WTC11 (cell line): Measurements from ENCODE around the gene SLC24A4. TPM values are rescaled to one million over a fixed set of nuclear protein-coding genes. Genes with fewer than 3 reads are reported as not detected.

ENCODE experiments used
- ATAC-seq: fragments of 200-7000 bp; cut with Tn5 transposase; 2 replicates; pipeline ENCODE4 v1.10.0; 2021; ENCODE audit warnings: mild to moderate bottlenecking, moderate library complexity
- CTCF ChIA-PET: fragments of 300-600 bp; sonication (Branson Sonifier 250); formaldehyde crosslinking; loops from one replicate; lab custom pipeline; 2021; ENCODE audit warnings: antibody characterized with exemption; lab: Charles Lee
- POLR2A ChIA-PET: fragments of 350-600 bp; sonication (Branson Sonifier 250); formaldehyde crosslinking; loops from one replicate; lab custom pipeline; 2021; ENCODE audit warnings: antibody characterized with exemption; lab: Charles Lee
- DNase-seq: peaks from one replicate; pipeline ENCODE4 v3.0.0; 2021; ENCODE audit warnings: low spot score
- H3K27ac Mint-ChIP-seq: 2 replicates; pipeline ENCODE4 v1.8.0; 2021; ENCODE audit warnings: mixed read lengths
- H3K27me3 Mint-ChIP-seq: 2 replicates; pipeline ENCODE4 v1.8.0; 2021; ENCODE audit warnings: low read depth, mild to moderate bottlenecking, moderate library complexity, mixed read lengths
- H3K36me3 Mint-ChIP-seq: 2 replicates; pipeline ENCODE4 v1.8.0; 2021; ENCODE audit warnings: mixed read lengths
- H3K4me1 Mint-ChIP-seq: 2 replicates; pipeline ENCODE4 v1.8.0; 2022; ENCODE audit warnings: mixed read lengths
- H3K4me3 Mint-ChIP-seq: 2 replicates; pipeline ENCODE4 v1.8.0; 2021; ENCODE audit warnings: mild to moderate bottlenecking, moderate library complexity, mixed read lengths
- H3K9me3 Mint-ChIP-seq: 2 replicates; pipeline ENCODE4 v1.8.0; 2021; ENCODE audit warnings: mixed read lengths
- CBFB ChIP-seq: sonication (generic); formaldehyde crosslinking; IDR thresholded peaks from 2 replicates; pipeline ENCODE4 v1.8.1; 2022; ENCODE audit warnings: mild to moderate bottlenecking, low read depth, missing genetic modification reagents
- CREM ChIP-seq: sonication (generic); formaldehyde crosslinking; IDR thresholded peaks from 2 replicates; pipeline ENCODE4 v1.8.1; 2022; ENCODE audit warnings: mild to moderate bottlenecking, missing genetic modification reagents, moderate library complexity
- IRF2 ChIP-seq: sonication (generic); formaldehyde crosslinking; IDR thresholded peaks from 2 replicates; pipeline ENCODE4 v1.8.0; 2022; ENCODE audit warnings: low read depth, missing genetic modification reagents, borderline replicate concordance
- JAZF1 ChIP-seq: fragments of 250-450 bp; sonication (Bioruptor Pico); IDR thresholded peaks from 2 replicates; pipeline ENCODE4 v1.9.0; 2021; ENCODE audit warnings: moderate library complexity, mild to moderate bottlenecking, inconsistent platforms
- MYBL2 ChIP-seq: sonication (generic); formaldehyde crosslinking; IDR thresholded peaks from 2 replicates; pipeline ENCODE4 v1.8.1; 2023; ENCODE audit warnings: mild to moderate bottlenecking, moderate library complexity, missing genetic modification reagents
- NR2C2 ChIP-seq: sonication (generic); formaldehyde crosslinking; IDR thresholded peaks from 2 replicates; pipeline ENCODE4 v1.8.0; 2022; ENCODE audit warnings: mild to moderate bottlenecking, missing genetic modification reagents
- OVOL2 ChIP-seq: fragments of 250-450 bp; sonication (Bioruptor Pico); IDR thresholded peaks from 2 replicates; pipeline ENCODE4 v1.9.0; 2021; ENCODE audit warnings: mild to moderate bottlenecking, borderline replicate concordance
- RELA ChIP-seq: sonication (generic); formaldehyde crosslinking; IDR thresholded peaks from 2 replicates; pipeline ENCODE4 v1.8.1; 2022; ENCODE audit warnings: missing genetic modification reagents, mild to moderate bottlenecking, borderline replicate concordance
- SOX15 ChIP-seq: fragments of 250-450 bp; sonication (Bioruptor Pico); IDR thresholded peaks from 2 replicates; pipeline ENCODE4 v1.9.0; 2021; ENCODE audit warnings: mild to moderate bottlenecking
- ZBTB21 ChIP-seq: sonication (generic); formaldehyde crosslinking; IDR thresholded peaks from 2 replicates; pipeline ENCODE4 v1.8.1; 2023; ENCODE audit warnings: mild to moderate bottlenecking, missing genetic modification reagents, borderline replicate concordance
- ZNF219 ChIP-seq: sonication (generic); formaldehyde crosslinking; IDR thresholded peaks from 2 replicates; pipeline ENCODE4 v1.8.0; 2023; ENCODE audit warnings: missing genetic modification reagents, mild to moderate bottlenecking, borderline replicate concordance
- ZNF317 ChIP-seq: sonication (generic); formaldehyde crosslinking; IDR thresholded peaks from 2 replicates; pipeline ENCODE4 v1.8.1; 2023; ENCODE audit warnings: low read depth, mild to moderate bottlenecking, moderate library complexity, missing genetic modification reagents, borderline replicate concordance
- ZNF423 ChIP-seq: fragments of 250-450 bp; sonication (Bioruptor Pico); IDR thresholded peaks from 2 replicates; pipeline ENCODE4 v2.1.2; 2022; ENCODE audit warnings: mild to moderate bottlenecking, moderate library complexity
- ZNF671 ChIP-seq: fragments of 250-450 bp; sonication (Bioruptor Pico); IDR thresholded peaks from 2 replicates; pipeline ENCODE4 v1.8.0; 2021; ENCODE audit warnings: mild to moderate bottlenecking
- total RNA-seq: library from RNA; stranded (reverse); gene quantifications from 3 replicates; pipeline ENCODE4 v1.2.3, GENCODE V29; 2021
- TF ChIP-seq, protein P1 (sequence below): fragments of 250-450 bp; sonication (Bioruptor Pico); IDR thresholded peaks from 2 replicates; pipeline ENCODE4 v1.9.0; 2021; ENCODE audit warnings: mild to moderate bottlenecking, borderline replicate concordance
- TF ChIP-seq, protein P2 (sequence below): fragments of 250-450 bp; sonication (Bioruptor Pico); IDR thresholded peaks from 2 replicates; pipeline ENCODE4 v2.1.2; 2022; ENCODE audit warnings: mild to moderate bottlenecking, moderate library complexity
- TF ChIP-seq, protein P3 (sequence below): sonication (generic); formaldehyde crosslinking; IDR thresholded peaks from 2 replicates; pipeline ENCODE4 v1.8.0; 2023; ENCODE audit warnings: missing genetic modification reagents, mild to moderate bottlenecking, borderline replicate concordance
- TF ChIP-seq, protein P4 (sequence below): sonication (generic); formaldehyde crosslinking; IDR thresholded peaks from 2 replicates; pipeline ENCODE4 v1.8.0; 2022; ENCODE audit warnings: mild to moderate bottlenecking, missing genetic modification reagents
- TF ChIP-seq, protein P5 (sequence below): sonication (generic); formaldehyde crosslinking; IDR thresholded peaks from 2 replicates; pipeline ENCODE4 v1.8.1; 2023; ENCODE audit warnings: mild to moderate bottlenecking, missing genetic modification reagents
- TF ChIP-seq, protein P6 (sequence below): sonication (generic); formaldehyde crosslinking; IDR thresholded peaks from 2 replicates; pipeline ENCODE4 v1.8.1; 2023; ENCODE audit warnings: mild to moderate bottlenecking, missing genetic modification reagents

The SLC24A4 gene
- total RNA-seq, 1 experiment from 2014 or later = 0.90 TPM

DNA sequence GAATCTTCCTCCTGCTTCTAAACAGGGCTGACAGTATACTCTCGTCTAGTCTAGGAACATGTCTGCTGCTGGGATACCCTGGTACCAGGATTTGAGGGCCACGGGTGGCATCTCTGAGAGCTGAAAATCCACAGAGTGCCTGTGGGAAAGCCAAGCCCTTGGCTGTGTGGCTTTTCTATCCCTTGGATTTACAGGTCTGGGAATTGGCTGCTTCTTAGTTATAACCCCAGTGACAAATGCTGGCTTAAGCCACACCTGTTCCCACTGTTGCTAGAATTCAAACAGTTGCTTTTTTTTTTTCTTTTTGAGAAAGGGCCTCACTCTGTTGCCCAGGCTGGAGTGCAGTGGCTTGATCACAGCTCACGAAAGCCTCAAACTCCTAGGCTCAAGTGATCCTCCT lies 176.3 kb downstream of the SLC24A4 start:
- ATAC-seq (no peak), DNase-seq (no peak)
- ChIA-PET POLR2A (no interaction called here), CTCF (no interaction called here)
- no peak for TF ChIP-seq SOX15
- TF ChIP-seq OVOL2 = no peak
- TF ChIP-seq, protein P1, sequence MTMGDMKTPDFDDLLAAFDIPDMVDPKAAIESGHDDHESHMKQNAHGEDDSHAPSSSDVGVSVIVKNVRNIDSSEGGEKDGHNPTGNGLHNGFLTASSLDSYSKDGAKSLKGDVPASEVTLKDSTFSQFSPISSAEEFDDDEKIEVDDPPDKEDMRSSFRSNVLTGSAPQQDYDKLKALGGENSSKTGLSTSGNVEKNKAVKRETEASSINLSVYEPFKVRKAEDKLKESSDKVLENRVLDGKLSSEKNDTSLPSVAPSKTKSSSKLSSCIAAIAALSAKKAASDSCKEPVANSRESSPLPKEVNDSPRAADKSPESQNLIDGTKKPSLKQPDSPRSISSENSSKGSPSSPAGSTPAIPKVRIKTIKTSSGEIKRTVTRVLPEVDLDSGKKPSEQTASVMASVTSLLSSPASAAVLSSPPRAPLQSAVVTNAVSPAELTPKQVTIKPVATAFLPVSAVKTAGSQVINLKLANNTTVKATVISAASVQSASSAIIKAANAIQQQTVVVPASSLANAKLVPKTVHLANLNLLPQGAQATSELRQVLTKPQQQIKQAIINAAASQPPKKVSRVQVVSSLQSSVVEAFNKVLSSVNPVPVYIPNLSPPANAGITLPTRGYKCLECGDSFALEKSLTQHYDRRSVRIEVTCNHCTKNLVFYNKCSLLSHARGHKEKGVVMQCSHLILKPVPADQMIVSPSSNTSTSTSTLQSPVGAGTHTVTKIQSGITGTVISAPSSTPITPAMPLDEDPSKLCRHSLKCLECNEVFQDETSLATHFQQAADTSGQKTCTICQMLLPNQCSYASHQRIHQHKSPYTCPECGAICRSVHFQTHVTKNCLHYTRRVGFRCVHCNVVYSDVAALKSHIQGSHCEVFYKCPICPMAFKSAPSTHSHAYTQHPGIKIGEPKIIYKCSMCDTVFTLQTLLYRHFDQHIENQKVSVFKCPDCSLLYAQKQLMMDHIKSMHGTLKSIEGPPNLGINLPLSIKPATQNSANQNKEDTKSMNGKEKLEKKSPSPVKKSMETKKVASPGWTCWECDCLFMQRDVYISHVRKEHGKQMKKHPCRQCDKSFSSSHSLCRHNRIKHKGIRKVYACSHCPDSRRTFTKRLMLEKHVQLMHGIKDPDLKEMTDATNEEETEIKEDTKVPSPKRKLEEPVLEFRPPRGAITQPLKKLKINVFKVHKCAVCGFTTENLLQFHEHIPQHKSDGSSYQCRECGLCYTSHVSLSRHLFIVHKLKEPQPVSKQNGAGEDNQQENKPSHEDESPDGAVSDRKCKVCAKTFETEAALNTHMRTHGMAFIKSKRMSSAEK (CRISPR knock-in tag) = no peak
- no peak for TF ChIP-seq ZNF317 (CRISPR knock-in tag)
- TF ChIP-seq RELA (CRISPR knock-in tag) = no peak
- TF ChIP-seq, protein P2, sequence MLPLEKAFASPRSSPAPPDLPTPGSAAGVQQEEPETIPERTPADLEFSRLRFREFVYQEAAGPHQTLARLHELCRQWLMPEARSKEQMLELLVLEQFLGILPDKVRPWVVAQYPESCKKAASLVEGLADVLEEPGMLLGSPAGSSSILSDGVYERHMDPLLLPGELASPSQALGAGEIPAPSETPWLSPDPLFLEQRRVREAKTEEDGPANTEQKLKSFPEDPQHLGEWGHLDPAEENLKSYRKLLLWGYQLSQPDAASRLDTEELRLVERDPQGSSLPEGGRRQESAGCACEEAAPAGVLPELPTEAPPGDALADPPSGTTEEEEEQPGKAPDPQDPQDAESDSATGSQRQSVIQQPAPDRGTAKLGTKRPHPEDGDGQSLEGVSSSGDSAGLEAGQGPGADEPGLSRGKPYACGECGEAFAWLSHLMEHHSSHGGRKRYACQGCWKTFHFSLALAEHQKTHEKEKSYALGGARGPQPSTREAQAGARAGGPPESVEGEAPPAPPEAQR (CRISPR knock-in tag) = no peak
- no peak for TF ChIP-seq NR2C2 (CRISPR knock-in tag)
- TF ChIP-seq MYBL2 (CRISPR knock-in tag) = no peak
- TF ChIP-seq JAZF1 (CRISPR knock-in tag) = no peak
- TF ChIP-seq CBFB (CRISPR knock-in tag) = no peak
- TF ChIP-seq IRF2 (CRISPR knock-in tag) = no peak
- TF ChIP-seq CREM (CRISPR knock-in tag) = no peak
- TF ChIP-seq ZNF671 (CRISPR knock-in tag) = no peak
- TF ChIP-seq, protein P3, sequence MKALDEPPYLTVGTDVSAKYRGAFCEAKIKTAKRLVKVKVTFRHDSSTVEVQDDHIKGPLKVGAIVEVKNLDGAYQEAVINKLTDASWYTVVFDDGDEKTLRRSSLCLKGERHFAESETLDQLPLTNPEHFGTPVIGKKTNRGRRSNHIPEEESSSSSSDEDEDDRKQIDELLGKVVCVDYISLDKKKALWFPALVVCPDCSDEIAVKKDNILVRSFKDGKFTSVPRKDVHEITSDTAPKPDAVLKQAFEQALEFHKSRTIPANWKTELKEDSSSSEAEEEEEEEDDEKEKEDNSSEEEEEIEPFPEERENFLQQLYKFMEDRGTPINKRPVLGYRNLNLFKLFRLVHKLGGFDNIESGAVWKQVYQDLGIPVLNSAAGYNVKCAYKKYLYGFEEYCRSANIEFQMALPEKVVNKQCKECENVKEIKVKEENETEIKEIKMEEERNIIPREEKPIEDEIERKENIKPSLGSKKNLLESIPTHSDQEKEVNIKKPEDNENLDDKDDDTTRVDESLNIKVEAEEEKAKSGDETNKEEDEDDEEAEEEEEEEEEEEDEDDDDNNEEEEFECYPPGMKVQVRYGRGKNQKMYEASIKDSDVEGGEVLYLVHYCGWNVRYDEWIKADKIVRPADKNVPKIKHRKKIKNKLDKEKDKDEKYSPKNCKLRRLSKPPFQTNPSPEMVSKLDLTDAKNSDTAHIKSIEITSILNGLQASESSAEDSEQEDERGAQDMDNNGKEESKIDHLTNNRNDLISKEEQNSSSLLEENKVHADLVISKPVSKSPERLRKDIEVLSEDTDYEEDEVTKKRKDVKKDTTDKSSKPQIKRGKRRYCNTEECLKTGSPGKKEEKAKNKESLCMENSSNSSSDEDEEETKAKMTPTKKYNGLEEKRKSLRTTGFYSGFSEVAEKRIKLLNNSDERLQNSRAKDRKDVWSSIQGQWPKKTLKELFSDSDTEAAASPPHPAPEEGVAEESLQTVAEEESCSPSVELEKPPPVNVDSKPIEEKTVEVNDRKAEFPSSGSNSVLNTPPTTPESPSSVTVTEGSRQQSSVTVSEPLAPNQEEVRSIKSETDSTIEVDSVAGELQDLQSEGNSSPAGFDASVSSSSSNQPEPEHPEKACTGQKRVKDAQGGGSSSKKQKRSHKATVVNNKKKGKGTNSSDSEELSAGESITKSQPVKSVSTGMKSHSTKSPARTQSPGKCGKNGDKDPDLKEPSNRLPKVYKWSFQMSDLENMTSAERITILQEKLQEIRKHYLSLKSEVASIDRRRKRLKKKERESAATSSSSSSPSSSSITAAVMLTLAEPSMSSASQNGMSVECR (CRISPR knock-in tag) = no peak
- no peak for TF ChIP-seq ZNF219 (CRISPR knock-in tag)
- no peak for TF ChIP-seq ZBTB21 (CRISPR knock-in tag)
- TF ChIP-seq, protein P4, sequence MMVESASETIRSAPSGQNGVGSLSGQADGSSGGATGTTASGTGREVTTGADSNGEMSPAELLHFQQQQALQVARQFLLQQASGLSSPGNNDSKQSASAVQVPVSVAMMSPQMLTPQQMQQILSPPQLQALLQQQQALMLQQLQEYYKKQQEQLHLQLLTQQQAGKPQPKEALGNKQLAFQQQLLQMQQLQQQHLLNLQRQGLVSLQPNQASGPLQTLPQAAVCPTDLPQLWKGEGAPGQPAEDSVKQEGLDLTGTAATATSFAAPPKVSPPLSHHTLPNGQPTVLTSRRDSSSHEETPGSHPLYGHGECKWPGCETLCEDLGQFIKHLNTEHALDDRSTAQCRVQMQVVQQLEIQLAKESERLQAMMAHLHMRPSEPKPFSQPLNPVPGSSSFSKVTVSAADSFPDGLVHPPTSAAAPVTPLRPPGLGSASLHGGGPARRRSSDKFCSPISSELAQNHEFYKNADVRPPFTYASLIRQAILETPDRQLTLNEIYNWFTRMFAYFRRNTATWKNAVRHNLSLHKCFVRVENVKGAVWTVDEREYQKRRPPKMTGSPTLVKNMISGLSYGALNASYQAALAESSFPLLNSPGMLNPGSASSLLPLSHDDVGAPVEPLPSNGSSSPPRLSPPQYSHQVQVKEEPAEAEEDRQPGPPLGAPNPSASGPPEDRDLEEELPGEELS (CRISPR knock-in tag) = no peak
- no peak for TF ChIP-seq ZNF423 (CRISPR knock-in tag)
- TF ChIP-seq, protein P5, sequence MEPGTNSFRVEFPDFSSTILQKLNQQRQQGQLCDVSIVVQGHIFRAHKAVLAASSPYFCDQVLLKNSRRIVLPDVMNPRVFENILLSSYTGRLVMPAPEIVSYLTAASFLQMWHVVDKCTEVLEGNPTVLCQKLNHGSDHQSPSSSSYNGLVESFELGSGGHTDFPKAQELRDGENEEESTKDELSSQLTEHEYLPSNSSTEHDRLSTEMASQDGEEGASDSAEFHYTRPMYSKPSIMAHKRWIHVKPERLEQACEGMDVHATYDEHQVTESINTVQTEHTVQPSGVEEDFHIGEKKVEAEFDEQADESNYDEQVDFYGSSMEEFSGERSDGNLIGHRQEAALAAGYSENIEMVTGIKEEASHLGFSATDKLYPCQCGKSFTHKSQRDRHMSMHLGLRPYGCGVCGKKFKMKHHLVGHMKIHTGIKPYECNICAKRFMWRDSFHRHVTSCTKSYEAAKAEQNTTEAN (CRISPR knock-in tag) = no peak
- TF ChIP-seq, protein P6, sequence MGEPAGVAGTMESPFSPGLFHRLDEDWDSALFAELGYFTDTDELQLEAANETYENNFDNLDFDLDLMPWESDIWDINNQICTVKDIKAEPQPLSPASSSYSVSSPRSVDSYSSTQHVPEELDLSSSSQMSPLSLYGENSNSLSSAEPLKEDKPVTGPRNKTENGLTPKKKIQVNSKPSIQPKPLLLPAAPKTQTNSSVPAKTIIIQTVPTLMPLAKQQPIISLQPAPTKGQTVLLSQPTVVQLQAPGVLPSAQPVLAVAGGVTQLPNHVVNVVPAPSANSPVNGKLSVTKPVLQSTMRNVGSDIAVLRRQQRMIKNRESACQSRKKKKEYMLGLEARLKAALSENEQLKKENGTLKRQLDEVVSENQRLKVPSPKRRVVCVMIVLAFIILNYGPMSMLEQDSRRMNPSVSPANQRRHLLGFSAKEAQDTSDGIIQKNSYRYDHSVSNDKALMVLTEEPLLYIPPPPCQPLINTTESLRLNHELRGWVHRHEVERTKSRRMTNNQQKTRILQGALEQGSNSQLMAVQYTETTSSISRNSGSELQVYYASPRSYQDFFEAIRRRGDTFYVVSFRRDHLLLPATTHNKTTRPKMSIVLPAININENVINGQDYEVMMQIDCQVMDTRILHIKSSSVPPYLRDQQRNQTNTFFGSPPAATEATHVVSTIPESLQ = no peak
- H3K27me3 Mint-ChIP-seq = no peaks in the 10 kb centered on the region
- no peaks in the 10 kb centered on the region for H3K36me3 Mint-ChIP-seq
- H3K4me3 Mint-ChIP-seq = no peak overlapping the region
- H3K9me3 Mint-ChIP-seq = no peaks in the 10 kb centered on the region
- peaks cover 22% of the 10 kb centered on the region for H3K4me1 Mint-ChIP-seq
- H3K27ac Mint-ChIP-seq = no peak overlapping the region
